ENCODE data around the gene LRRC37B.
A peak's percentile ranks its signal among the peaks of the same experiment; 100 is the strongest.
"Not testable (repeated sequence)": the region's sequence is repeated elsewhere in the genome, so short reads cannot be mapped to it uniquely, and the experiment has no call there.

Gene LRRC37B

GRCh38 chr17:32060695-32061094 is 53.5 kb downstream of the LRRC37B start:
- not testable (repeated sequence) for H3K9me3 Mint-ChIP-seq; H3K27me3 Mint-ChIP-seq; H3K4me3 Mint-ChIP-seq; H3K27ac Mint-ChIP-seq; H3K4me1 Mint-ChIP-seq; DNase-seq (ENCODE audit: low spot score in 2 of 2); H3K36me3 Mint-ChIP-seq
- ATAC-seq (ENCODE audit: low read depth) = peak; percentile 86

DNA sequence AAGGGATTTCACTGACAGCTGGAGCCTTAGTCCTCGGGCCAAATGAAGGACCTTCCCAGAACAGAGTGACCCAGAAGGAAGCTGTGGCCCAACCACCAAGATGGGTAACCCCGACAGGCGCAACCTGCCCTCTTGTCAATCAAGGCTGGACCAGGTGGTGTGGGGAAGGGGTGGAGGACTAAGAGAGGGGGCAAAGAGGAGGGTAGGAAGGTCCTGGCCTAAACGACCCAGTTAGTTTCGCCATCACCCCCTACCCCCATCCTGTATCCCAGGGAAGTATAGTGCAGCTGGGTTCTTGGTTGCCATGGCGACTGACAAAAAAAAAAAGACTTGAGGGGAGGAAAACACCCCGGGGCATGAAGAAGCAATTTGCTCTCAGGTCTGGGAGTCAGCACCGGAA is 54.7 kb downstream of the LRRC37B start:
- not testable (repeated sequence) for H3K4me3 Mint-ChIP-seq; DNase-seq (ENCODE audit: low spot score in 2 of 2); H3K27me3 Mint-ChIP-seq; ATAC-seq (ENCODE audit: low read depth); H3K27ac Mint-ChIP-seq; H3K36me3 Mint-ChIP-seq; H3K4me1 Mint-ChIP-seq; H3K9me3 Mint-ChIP-seq

- H3K36me3 Mint-ChIP-seq; H3K9me3 Mint-ChIP-seq; H3K27me3 Mint-ChIP-seq; ATAC-seq (ENCODE audit: low read depth); DNase-seq (ENCODE audit: low spot score in 2 of 2); H3K27ac Mint-ChIP-seq; H3K4me1 Mint-ChIP-seq; H3K4me3 Mint-ChIP-seq: not testable (repeated sequence)
Observed at GRCh38 chr17:32064091-32064490, 56.9 kb downstream of the LRRC37B start.

DNA sequence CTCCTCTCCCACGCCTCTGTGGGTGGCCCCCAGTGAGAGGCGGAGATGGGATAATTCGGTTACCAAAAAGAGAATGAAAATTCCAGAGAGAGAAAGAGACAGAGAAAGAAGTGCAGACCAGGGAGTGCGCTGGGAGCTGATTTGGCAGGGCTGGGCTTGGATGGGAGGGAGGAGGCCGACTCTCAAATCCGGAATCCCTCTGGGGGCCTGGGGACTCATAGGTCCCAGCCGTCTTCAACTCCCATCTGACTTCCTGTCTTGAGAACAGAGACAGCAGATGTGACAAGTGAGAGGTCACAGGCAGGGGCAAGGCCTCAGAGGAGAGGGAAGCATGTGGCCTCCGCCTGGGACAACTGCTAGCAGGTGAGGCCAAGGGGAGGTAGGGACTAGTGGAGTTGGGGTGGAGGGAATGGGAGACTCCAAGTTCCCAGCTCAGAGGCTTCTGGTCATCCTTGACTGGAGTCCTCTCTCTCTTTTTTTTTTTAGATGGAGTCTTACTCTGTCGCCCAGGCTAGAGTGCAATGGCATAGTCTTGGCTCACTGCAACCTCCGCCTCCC is 59.0 kb downstream of the LRRC37B start:
- H3K27me3 Mint-ChIP-seq; H3K4me1 Mint-ChIP-seq; H3K9me3 Mint-ChIP-seq; H3K27ac Mint-ChIP-seq; H3K36me3 Mint-ChIP-seq; ATAC-seq (ENCODE audit: low read depth); H3K4me3 Mint-ChIP-seq; DNase-seq (ENCODE audit: low spot score in 2 of 2): not testable (repeated sequence)

DNA sequence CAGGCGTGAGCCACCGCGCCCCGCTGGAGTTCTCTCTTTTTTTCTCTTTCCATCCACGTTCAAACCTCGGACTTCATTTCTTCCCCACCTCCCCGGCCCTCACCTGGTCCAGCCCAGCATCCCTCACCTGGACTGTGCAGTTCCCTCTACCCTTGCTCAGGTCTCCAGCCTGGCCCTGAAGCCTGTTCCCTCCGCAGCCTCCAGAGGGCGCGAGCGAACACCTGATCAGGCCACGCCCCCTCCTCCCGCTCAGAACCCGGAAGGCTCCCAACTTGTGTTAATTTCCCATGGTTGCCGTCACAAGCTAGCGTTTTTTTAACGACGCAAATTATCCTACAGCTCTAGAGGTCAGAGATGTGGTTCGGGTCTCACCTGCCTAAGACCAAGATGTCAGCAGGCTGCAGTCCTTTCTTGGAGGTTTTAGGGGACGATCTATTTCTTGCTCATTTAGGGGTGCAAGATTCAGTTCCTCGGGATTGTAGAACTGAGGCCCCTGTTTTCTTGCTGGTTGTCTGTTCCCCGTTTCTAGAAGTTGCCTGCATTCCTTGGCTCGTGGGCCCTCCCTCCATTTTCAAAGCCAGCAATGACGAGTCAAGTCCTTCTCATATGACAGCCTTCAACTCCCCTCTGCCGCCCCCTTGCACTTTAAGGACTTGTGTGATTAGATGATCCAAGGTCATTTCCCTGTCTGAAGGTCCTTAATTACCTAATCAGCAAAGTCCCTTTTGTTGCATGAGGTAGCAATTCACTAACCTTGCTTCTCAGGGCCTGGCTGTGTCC is 59.9 kb downstream of the LRRC37B start:
- not testable (repeated sequence) for H3K27ac Mint-ChIP-seq, H3K9me3 Mint-ChIP-seq, H3K36me3 Mint-ChIP-seq, H3K4me1 Mint-ChIP-seq, H3K27me3 Mint-ChIP-seq
- peak; percentile 34 to 55 for DNase-seq (ENCODE audit: low spot score in 2 of 2)
- H3K4me3 Mint-ChIP-seq = peak overlapping the region; percentile 41
- peak; percentile 95 for ATAC-seq (ENCODE audit: low read depth)

DNA sequence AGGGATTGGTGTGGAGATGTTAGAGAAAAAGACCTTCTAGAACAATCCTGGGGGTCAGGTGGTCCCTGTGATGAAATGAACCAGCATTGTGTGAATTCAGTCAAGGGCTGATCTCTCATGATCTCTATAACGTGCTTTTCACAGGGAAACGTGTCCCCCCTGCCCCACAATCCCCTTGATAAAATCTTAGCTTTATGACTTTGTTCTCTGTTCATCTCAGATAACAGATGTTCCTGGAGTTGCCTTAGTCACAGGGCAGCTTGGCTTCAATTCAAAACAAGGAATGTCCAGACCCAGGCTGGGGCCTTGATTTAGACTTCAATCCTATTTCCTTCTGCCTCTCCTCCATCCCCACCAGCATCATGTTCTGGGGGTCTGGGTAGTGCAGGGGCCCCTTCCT is 61.9 kb downstream of the LRRC37B start:
- H3K9me3 Mint-ChIP-seq; H3K27me3 Mint-ChIP-seq; ATAC-seq (ENCODE audit: low read depth); DNase-seq (ENCODE audit: low spot score in 2 of 2); H3K4me3 Mint-ChIP-seq; H3K27ac Mint-ChIP-seq; H3K36me3 Mint-ChIP-seq; H3K4me1 Mint-ChIP-seq: not testable (repeated sequence)

GRCh38 chr17:32071961-32072360 is 64.8 kb downstream of the LRRC37B start:
- not testable (repeated sequence) for H3K27me3 Mint-ChIP-seq; DNase-seq (ENCODE audit: low spot score in 2 of 2); H3K27ac Mint-ChIP-seq; H3K4me3 Mint-ChIP-seq; ATAC-seq (ENCODE audit: low read depth); H3K9me3 Mint-ChIP-seq; H3K36me3 Mint-ChIP-seq; H3K4me1 Mint-ChIP-seq

DNA sequence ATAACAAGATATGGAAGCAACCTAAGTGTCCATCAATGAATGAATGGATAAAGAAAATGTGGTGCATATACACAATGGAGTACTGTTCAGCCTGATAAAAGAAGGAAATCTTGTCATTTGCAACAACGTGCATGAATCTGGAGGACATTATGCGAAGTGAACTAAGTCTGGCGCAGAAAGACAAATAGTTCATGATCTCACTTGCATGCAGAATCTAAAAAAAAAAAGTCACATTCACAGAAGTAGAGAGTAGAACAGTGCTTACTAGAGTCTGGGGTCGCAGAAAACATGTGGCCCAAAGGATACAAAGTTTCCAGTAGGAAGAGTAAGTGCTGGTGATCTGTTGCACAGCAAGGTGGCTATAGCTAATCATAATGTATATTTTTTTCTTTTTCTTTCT is 65.9 kb downstream of the LRRC37B start:
- DNase-seq (ENCODE audit: low spot score in 2 of 2); H3K36me3 Mint-ChIP-seq; H3K4me3 Mint-ChIP-seq; ATAC-seq (ENCODE audit: low read depth); H3K4me1 Mint-ChIP-seq; H3K27me3 Mint-ChIP-seq; H3K27ac Mint-ChIP-seq; H3K9me3 Mint-ChIP-seq: not testable (repeated sequence)

- H3K4me3 Mint-ChIP-seq = peak overlapping the region; percentile 34
- not testable (repeated sequence) for H3K9me3 Mint-ChIP-seq, H3K36me3 Mint-ChIP-seq, H3K27me3 Mint-ChIP-seq, H3K4me1 Mint-ChIP-seq, H3K27ac Mint-ChIP-seq
- ATAC-seq (ENCODE audit: low read depth) (peak; percentile 83), DNase-seq (ENCODE audit: low spot score in 2 of 2) (peak in 1 of 2 donors; percentile 31)
Observed at GRCh38 chr17:32079753-32080152, 72.6 kb downstream of the LRRC37B start.

GRCh38 chr17:32083550-32083979 is 76.4 kb downstream of the LRRC37B start:
- ATAC-seq (ENCODE audit: low read depth) = peak; percentile 7
- Mint-ChIP-seq H3K27ac (peak overlapping the region; percentile 41), H3K4me3 (peak overlapping the region; percentile 71)
- DNase-seq (ENCODE audit: low spot score in 2 of 2); H3K4me1 Mint-ChIP-seq; H3K27me3 Mint-ChIP-seq; H3K9me3 Mint-ChIP-seq; H3K36me3 Mint-ChIP-seq: not testable (repeated sequence)

DNA sequence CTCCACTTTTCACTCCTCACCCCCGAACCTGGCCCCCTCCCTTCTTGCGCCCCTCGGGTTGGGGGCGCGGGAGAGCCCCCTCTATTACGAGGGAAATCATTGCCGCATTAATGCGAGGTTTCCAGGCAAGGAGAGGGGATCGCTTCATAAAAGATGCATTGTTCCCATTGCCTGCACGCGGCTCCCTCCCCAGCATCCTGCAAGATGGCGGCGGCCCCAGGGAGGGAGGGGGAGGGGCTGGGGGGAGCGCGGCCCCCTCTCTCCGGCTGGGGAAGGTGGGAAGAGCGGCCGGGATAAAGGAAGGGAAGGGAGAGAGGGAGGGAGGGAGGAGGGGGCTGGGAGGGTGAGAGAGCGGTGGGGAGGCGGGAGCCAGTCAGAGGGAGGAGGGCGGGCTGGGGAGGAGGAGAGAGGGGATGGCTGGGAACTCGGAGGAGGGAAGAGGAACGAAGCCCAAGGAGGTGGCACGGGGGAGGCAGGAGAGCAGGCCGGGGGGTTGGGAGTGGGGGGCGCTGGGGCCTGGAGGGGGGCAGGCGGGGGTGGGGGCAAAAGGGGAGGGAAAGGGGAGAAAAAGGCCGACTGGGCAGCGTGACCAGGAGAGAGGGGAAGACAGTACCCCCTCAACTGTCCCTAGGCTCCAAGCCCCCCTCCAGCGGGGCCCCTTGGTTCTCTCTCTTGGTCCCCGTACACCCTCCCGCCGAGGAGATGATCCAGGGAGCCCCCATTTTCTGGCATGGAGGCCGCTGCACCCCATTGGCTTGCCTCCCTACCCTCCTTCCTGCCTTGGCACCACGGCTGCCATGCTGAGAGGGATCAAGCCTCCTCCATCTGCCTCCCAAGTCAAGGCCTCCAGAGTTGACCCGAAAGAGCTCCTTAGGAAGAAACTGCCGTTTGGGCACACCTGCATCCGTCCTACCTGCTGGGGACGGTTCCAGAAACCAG is 77.1 kb downstream of the LRRC37B start:
- not testable (repeated sequence) for H3K36me3 Mint-ChIP-seq; H3K27me3 Mint-ChIP-seq; H3K27ac Mint-ChIP-seq; H3K4me1 Mint-ChIP-seq; H3K9me3 Mint-ChIP-seq; DNase-seq (ENCODE audit: low spot score in 2 of 2)
- peak; percentile 44 for ATAC-seq (ENCODE audit: low read depth)
- peak overlapping the region; percentile 71 for H3K4me3 Mint-ChIP-seq

GRCh38 chr17:32084942-32085829 is 78.0 kb downstream of the LRRC37B start:
- H3K27me3 Mint-ChIP-seq, H3K27ac Mint-ChIP-seq, H3K4me1 Mint-ChIP-seq: not testable (repeated sequence)

GRCh38 chr17:32086833-32087232 is 79.7 kb downstream of the LRRC37B start:
- not testable (repeated sequence) for H3K4me1 Mint-ChIP-seq; H3K36me3 Mint-ChIP-seq; DNase-seq (ENCODE audit: low spot score in 2 of 2); H3K27me3 Mint-ChIP-seq; H3K27ac Mint-ChIP-seq; H3K9me3 Mint-ChIP-seq; ATAC-seq (ENCODE audit: low read depth); H3K4me3 Mint-ChIP-seq

More at GRCh38 chr17:32084942-32085829, 78.0 kb downstream of the LRRC37B start:
- DNase-seq (ENCODE audit: low spot score in 2 of 2); H3K9me3 Mint-ChIP-seq; H3K36me3 Mint-ChIP-seq; ATAC-seq (ENCODE audit: low read depth): not testable (repeated sequence)
- H3K4me3 Mint-ChIP-seq = peak overlapping the region; percentile 57
